DMS79 (cell line): ENCODE measurements around the gene SETD1B.

Experiments
- DNase-seq: peaks from one replicate; lab custom pipeline; 2025; lab: John Stamatoyannopoulos, UW

Gene SETD1B

GRCh38 chr12:121807642-121808347 lies 4.0 kb downstream of the SETD1B start:
- DNase-seq, result no peak

- no peak for DNase-seq
Observed at GRCh38 chr12:121808623-121809022, 4.8 kb downstream of the SETD1B start.

GRCh38 chr12:121809712-121810116 lies 5.9 kb downstream of the SETD1B start:
- DNase-seq, result no peak

GRCh38 chr12:121810234-121810817 lies 6.5 kb downstream of the SETD1B start:
- DNase-seq, result no peak

GRCh38 chr12:121810833-121811433 lies 7.1 kb downstream of the SETD1B start:
- no peak for DNase-seq

- peak; percentile 13 for DNase-seq
Observed at GRCh38 chr12:121811434-121812319, 7.9 kb downstream of the SETD1B start.

- no peak for DNase-seq
Observed at GRCh38 chr12:121812320-121812871, 8.6 kb downstream of the SETD1B start.

- no peak for DNase-seq
Observed at GRCh38 chr12:121812921-121813896, 9.4 kb downstream of the SETD1B start.

GRCh38 chr12:121813951-121814350 lies 10.1 kb downstream of the SETD1B start:
- DNase-seq, result no peak

GRCh38 chr12:121814429-121815119 lies 10.8 kb downstream of the SETD1B start:
- DNase-seq, result no peak

GRCh38 chr12:121815263-121815662 lies 11.5 kb downstream of the SETD1B start:
- no peak for DNase-seq

- DNase-seq, result no peak
Observed at GRCh38 chr12:121816925-121817647, 13.3 kb downstream of the SETD1B start.

- no peak for DNase-seq
Observed at GRCh38 chr12:121817648-121818043, 13.8 kb downstream of the SETD1B start.

- DNase-seq, result no peak
Observed at GRCh38 chr12:121819212-121819949, 15.6 kb downstream of the SETD1B start.

- no peak for DNase-seq
Observed at GRCh38 chr12:121820056-121820455, 16.2 kb downstream of the SETD1B start.

- DNase-seq, result no peak
Observed at GRCh38 chr12:121822393-121823100, 18.7 kb downstream of the SETD1B start.

- DNase-seq, result no peak
Observed at GRCh38 chr12:121823101-121823726, 19.4 kb downstream of the SETD1B start.

GRCh38 chr12:121823727-121824115 lies 19.9 kb downstream of the SETD1B start:
- no peak for DNase-seq
